Adrenal gland (tissue), 12 donors: Measurements from ENCODE around the gene RPAP3. TPM values are rescaled to one million over a fixed set of nuclear protein-coding genes. Genes with fewer than 3 reads are reported as not detected.

Source experiments
- DNase-seq, 7 donors: peaks; one replicate each; pipeline ENCODE4 v3.0.0-alpha.2; 2019 to 2020
- H3K27ac ChIP-seq, 5 donors: fragments of 200-600 bp; sonication (generic) in 4 of 5; 1 replicate in 3 of 5; 2 replicates in 2 of 5; pipeline versions ENCODE4 v1.5.1 to v1.8.0; 2016 to 2020; ENCODE audit warnings: mild to moderate bottlenecking in 1 of 5
- H3K27me3 ChIP-seq: fragments of 200-600 bp; 2 replicates; pipeline ENCODE4 v1.8.0; 2021
- H3K36me3 ChIP-seq, 2 donors: fragments of 200-600 bp; replicated peaks in 1 of 2; 1 replicate in 1 of 2; 2 replicates in 1 of 2; pipeline versions ENCODE4 v1.5.1 to v1.8.0; 2018 to 2022
- H3K4me1 ChIP-seq, 2 donors: fragments of 200-600 bp; replicated peaks in 1 of 2; 1 replicate in 1 of 2; 2 replicates in 1 of 2; pipeline versions ENCODE4 v1.5.1 to v1.8.0; 2018 to 2021
- H3K4me3 ChIP-seq, 4 donors: fragments of 200-600 bp; sonication (generic) in 3 of 4; one replicate each; pipeline ENCODE4 v1.5.1; 2016 to 2018
- H3K9me3 ChIP-seq, 3 donors: fragments of 200-600 bp; sonication (generic) in 1 of 3; replicated peaks in 1 of 3; 1 replicate in 2 of 3; 2 replicates in 1 of 3; pipeline versions ENCODE4 v1.5.1 to v1.8.0; 2016 to 2021
- CTCF ChIP-seq, 6 experiments: fragments of 450-650 bp in 4 of 6; fragments of 200-600 bp in 2 of 6; sonication (generic) in 1 of 6; IDR thresholded peaks; 1 replicate in 5 of 6; 2 replicates in 1 of 6; pipeline versions ENCODE4 v1.5.1 to v1.8.0; 2016 to 2021; ENCODE audit warnings: antibody characterized with exemption in 6 of 6, mild to moderate bottlenecking in 2 of 6, moderate library complexity in 1 of 6
- POLR2A ChIP-seq, 2 donors: fragments of 450-650 bp; IDR thresholded peaks; one replicate each; pipeline ENCODE4 v1.6.1; 2017; ENCODE audit warnings: antibody characterized with exemption in 2 of 2, mild to moderate bottlenecking in 2 of 2, moderate library complexity in 1 of 2
- WGBS, 4 donors: extraction: QIAGEN DNeasy Blood & Tissue Kit in 2 of 4; methylation state at CpG; one replicate each; pipeline versions ENCODE4 v1.1.5 to v1.1.7; 2013 to 2017; 5-methylcytosine and 5-hydroxymethylcytosine counted together
- intact Hi-C, 2 donors: fragments of 100-400 bp; cut with DNase I; formaldehyde crosslinking; loops; one replicate each; pipeline versions ENCODE4 v1.14.1 to v1.15.0; 2022 to 2023
- polyA plus RNA-seq, 3 donors: library from polyadenylated mRNA; stranded (reverse); fragments of 200-250 nt in 2 of 3; fragments of 350-450 nt in 1 of 3; fragmentation: Illumina TruSeq in 1 of 3; extraction: RNeasy Lipid Tissue Mini Kit (QIAGEN cat#74804) in 1 of 3; gene quantifications; one replicate each; pipeline ENCODE4 v1.2.3, GENCODE V29; 2013 to 2014
- total RNA-seq, 9 donors: library from RNA; depleted of rRNA in 4 of 9; stranded (reverse); fragments of >200 nt in 4 of 9; fragments of 120-200 nt in 1 of 9; fragmentation: NEBNext Ultra II Directional in 1 of 9; extraction: Animal tissue kit (Norgen Biotek cat#: 25700) in 1 of 9; gene quantifications; one replicate each; pipeline versions ENCODE4 v1.1.0 to v1.2.4, GENCODE V29; 2013 to 2023
- donor health status: healthy with polysubstance abuse.
- donor health status: Bipolar disorder and iron deficiency.
- donor health status: DM: yes; HTN: yes; CAD: no.
- donor health status: DM: no; HTN: no; CAD: no.
- donor health status: DM: no; HTN: no; CAD: no.
- donor health status: DM: yes; HTN: yes; CAD: no.

The RPAP3 gene
- total and polyA plus RNA-seq, 12 donors = 7.3 to 56.1 (median 16.7) TPM

DNA sequence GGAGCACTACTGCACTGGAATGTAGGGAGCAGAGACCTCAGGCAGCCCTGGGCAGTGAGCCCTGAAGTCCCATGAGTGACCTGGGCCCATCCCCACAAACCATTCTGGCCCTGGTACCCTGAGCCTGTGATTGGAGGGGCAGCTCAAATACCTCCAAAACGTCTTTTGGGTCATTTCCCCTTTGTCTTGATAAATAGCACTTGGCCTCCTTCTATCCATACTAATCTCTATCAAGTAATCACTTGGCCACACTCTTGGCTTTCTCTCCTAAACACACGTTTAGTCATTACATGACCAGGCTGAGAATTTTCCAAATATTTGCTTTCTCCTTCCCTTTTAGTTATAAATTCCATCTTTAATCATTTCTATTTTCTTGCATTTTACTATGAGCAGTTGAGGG lies 91.3 kb downstream of the RPAP3 start:
- Histone ChIP-seq H3K36me3 (no peaks in the 10 kb centered on the region), H3K4me3 (no peak overlapping the region), H3K27ac (no peak overlapping the region), H3K27me3 (no peaks in the 10 kb centered on the region), H3K4me1 (no peaks in the 10 kb centered on the region), H3K9me3 (peaks cover 0 to 4% (median 0%) of the 10 kb centered on the region in 3 donors)
- TF ChIP-seq POLR2A (IDR thresholded peaks at IDR 0.05) = no peak
- TF ChIP-seq CTCF (IDR thresholded peaks at IDR 0.05) = no peak
- WGBS, 4 donors = 57 to 63% (median 60%) methylated on average over 2 of the region's 2 CpGs
- no peak for DNase-seq
- intact Hi-C loops = no loop called here

GRCh38 chr12:47612953-47613352 lies 92.9 kb downstream of the RPAP3 start:
- H3K4me1 ChIP-seq = no peaks in the 10 kb centered on the region
- DNase-seq = no peak
- peaks cover 0 to 4% (median 0%) of the 10 kb centered on the region in 3 donors for H3K9me3 ChIP-seq
- 81 to 94% (median 91%) methylated on average over 1 of the region's 1 CpG for WGBS, 4 donors
- TF ChIP-seq CTCF (IDR thresholded peaks at IDR 0.05) (no peak), POLR2A (IDR thresholded peaks at IDR 0.05) (no peak)
- H3K4me3 ChIP-seq = no peak overlapping the region
- intact Hi-C loops = no loop called here
- no peak overlapping the region for H3K27ac ChIP-seq
- no peaks in the 10 kb centered on the region for H3K27me3 ChIP-seq
- H3K36me3 ChIP-seq = no peaks in the 10 kb centered on the region

DNA sequence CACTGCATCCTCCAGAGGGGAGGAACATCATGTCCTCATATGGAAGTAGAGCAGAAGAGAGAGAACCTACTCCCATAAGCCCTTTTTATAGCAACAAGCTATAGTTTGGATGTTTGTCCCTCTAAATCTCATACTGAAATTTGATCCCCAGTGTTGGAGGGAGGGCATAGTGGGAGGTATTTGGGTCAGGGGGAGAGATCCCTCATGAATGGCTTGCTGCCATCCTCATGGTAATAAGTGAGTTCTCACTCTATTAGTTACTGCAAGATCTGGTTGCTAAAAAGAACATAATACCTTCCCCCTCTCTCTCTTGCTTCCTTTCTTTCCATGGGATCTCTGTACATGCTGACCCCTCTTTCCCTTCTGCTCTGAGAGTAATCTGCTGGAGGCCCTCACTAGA lies 93.9 kb downstream of the RPAP3 start:
- intact Hi-C loops = no loop called here
- H3K9me3 ChIP-seq = peaks cover 0 to 4% (median 0%) of the 10 kb centered on the region in 3 donors
- H3K4me1 ChIP-seq = no peaks in the 10 kb centered on the region
- TF ChIP-seq POLR2A (IDR thresholded peaks at IDR 0.05) = no peak
- TF ChIP-seq CTCF (IDR thresholded peaks at IDR 0.05) = no peak
- no peaks in the 10 kb centered on the region for H3K36me3 ChIP-seq
- H3K27ac ChIP-seq = no peak overlapping the region
- DNase-seq = no peak
- no peak overlapping the region for H3K4me3 ChIP-seq
- H3K27me3 ChIP-seq = no peaks in the 10 kb centered on the region

Other genes starting within 250 kb of the RPAP3 start
- gene ENDOU, start 19.5 kb upstream of the RPAP3 start, total RNA-seq = 1 to 10 TPM in 3 of 9 donors, under 1 TPM in 3, not detected in 3; 0.11 to 2.6 (median 0.66) TPM
- gene ENDOU, start 19.5 kb upstream of the RPAP3 start, polyA plus RNA-seq = under 1 TPM; 0.11 to 0.51 (median 0.16) TPM
- gene RAPGEF3, start 52.9 kb upstream of the RPAP3 start, total RNA-seq = 10 to 100 TPM in 3 of 9 donors, 1 to 10 TPM in 6; 2.4 to 14.6 (median 8.8) TPM
- 10 to 100 TPM in 2 of 3 donors, 1 to 10 TPM in 1; 1.4 to 69.4 (median 43.8) TPM for gene RAPGEF3, start 52.9 kb upstream of the RPAP3 start, polyA plus RNA-seq
- gene SLC48A1, start 67.2 kb upstream of the RPAP3 start, total RNA-seq = 10 to 100 TPM in 8 of 9 donors, 1 to 10 TPM in 1; 8.5 to 91.9 (median 65.9) TPM
- gene SLC48A1, start 67.2 kb upstream of the RPAP3 start, polyA plus RNA-seq = 10 to 100 TPM; 36.3 to 51.0 (median 44.8) TPM
- gene HDAC7, start 113.9 kb upstream of the RPAP3 start, total RNA-seq = 100 to 1,000 TPM in 5 of 9 donors, 10 to 100 TPM in 3, 1 to 10 TPM in 1; 9.1 to 178 (median 142) TPM
- 100 to 1,000 TPM; 110 to 184 (median 164) TPM for gene HDAC7, start 113.9 kb upstream of the RPAP3 start, polyA plus RNA-seq
- gene VDR, start 199.0 kb upstream of the RPAP3 start, total RNA-seq = 10 to 100 TPM in 8 of 9 donors, 1 to 10 TPM in 1; 6.9 to 80.1 (median 21.0) TPM
- 10 to 100 TPM in 2 of 3 donors, 1 to 10 TPM in 1; 7.5 to 64.7 (median 15.8) TPM for gene VDR, start 199.0 kb upstream of the RPAP3 start, polyA plus RNA-seq